Endothelial cell of umbilical vein (primary cell): ENCODE measurements around the gene SCAANT1. TPM values are rescaled to one million over a fixed set of nuclear protein-coding genes. Genes with fewer than 3 reads are reported as not detected.

Experiments used
- BruUV-seq: library from RNA; stranded (reverse); fragments of 400-500 nt; replicated peaks from 2 replicates; lab custom pipeline; 2021; lab: Mats Ljungman, UMichigan
- CTCF ChIA-PET: fragments of 300-600, 350-600 bp; sonication (Branson Sonifier 250); formaldehyde crosslinking; loops from one replicate; lab custom pipeline; 2021; ENCODE audit warnings: antibody characterized with exemption, inconsistent platforms; lab: Charles Lee
- POLR2A ChIA-PET: fragments of 300-600, 350-600 bp; sonication (Branson Sonifier 250); formaldehyde crosslinking; loops from one replicate; lab custom pipeline; 2021; ENCODE audit warnings: antibody characterized with exemption, inconsistent platforms; lab: Charles Lee
- DNase-seq: peaks from one replicate; pipeline ENCODE4 v3.0.0-alpha.2; 2011; ENCODE audit warnings: low read depth, low spot score
- FAIRE-seq: peaks from 2 replicates; lab custom pipeline; 2011; peaks lifted over from hg19 to GRCh38; lab: Jason Lieb, UNC
- H2AFZ ChIP-seq: 2 replicates; pipeline ENCODE4 v1.6.0; 2012; ENCODE audit warnings: low read depth, low read length, control low read depth, inconsistent platforms
- H3K27ac ChIP-seq: 2 replicates; pipeline ENCODE4 v1.5.1; 2011; ENCODE audit warnings: low read depth, mild to moderate bottlenecking, control low read depth, low read length, moderate library complexity; ENCODE audit not compliant: insufficient read depth
- H3K27me3 ChIP-seq, 2 experiments: 2 replicates each; pipeline versions ENCODE4 v1.6.0 to v1.6.1; 2011; ENCODE audit warnings: low read length in 2 of 2, mixed read lengths in 1 of 2; ENCODE audit not compliant: control insufficient read depth in 2 of 2, insufficient read depth in 2 of 2
- H3K36me3 ChIP-seq, 2 experiments: 2 replicates in 1 of 2; 3 replicates in 1 of 2; pipeline ENCODE4 v1.5.1; 2011; ENCODE audit warnings: low read length in 2 of 2, mild to moderate bottlenecking in 1 of 2, moderate library complexity in 1 of 2; ENCODE audit not compliant: control insufficient read depth in 2 of 2, insufficient read depth in 2 of 2; ENCODE audit errors: extremely low read depth in 1 of 2
- H3K4me1 ChIP-seq: 3 replicates; pipeline ENCODE4 v1.5.1; 2011; ENCODE audit warnings: mild to moderate bottlenecking, low read length; ENCODE audit not compliant: control insufficient read depth, insufficient read depth; ENCODE audit errors: extremely low read depth
- H3K4me2 ChIP-seq: 2 replicates; pipeline ENCODE4 v1.6.1; 2011; ENCODE audit warnings: low read length, control low read depth, mixed read lengths; ENCODE audit not compliant: insufficient read depth
- H3K4me3 ChIP-seq, 3 experiments: fragments of 200-600 bp in 1 of 3; sonication (generic), shearing (Covaris generic) in 1 of 3; replicated peaks in 1 of 3; 2 replicates each; pipeline ENCODE4 v1.5.1; 2011 to 2016; ENCODE audit warnings: control low read depth in 3 of 3, low read length in 3 of 3, mild to moderate bottlenecking in 2 of 3, inconsistent platforms in 1 of 3, low read depth in 1 of 3, moderate library complexity in 1 of 3; ENCODE audit not compliant: insufficient read depth in 1 of 3
- H3K79me2 ChIP-seq: 2 replicates; pipeline ENCODE4 v1.6.0; 2012; ENCODE audit warnings: low read length, inconsistent platforms; ENCODE audit not compliant: control insufficient read depth, insufficient read depth
- H3K9ac ChIP-seq: replicated peaks from 2 replicates; pipeline ENCODE3; 2011; ENCODE audit warnings: low read length, control low read depth; ENCODE audit not compliant: insufficient read depth; ENCODE audit errors: extremely low read depth
- H3K9me1 ChIP-seq: replicated peaks from 3 replicates; pipeline ENCODE4 v1.6.0; 2011; ENCODE audit warnings: mild to moderate bottlenecking, low read length; ENCODE audit not compliant: control insufficient read depth, insufficient read depth; ENCODE audit errors: extremely low read depth
- H3K9me3 ChIP-seq: replicated peaks from 2 replicates; pipeline ENCODE4 v1.5.1; 2012; ENCODE audit warnings: low read length, inconsistent platforms; ENCODE audit not compliant: control insufficient read depth, insufficient read depth
- H4K20me1 ChIP-seq: replicated peaks from 2 replicates; pipeline ENCODE3; 2011; ENCODE audit warnings: mild to moderate bottlenecking, low read length; ENCODE audit not compliant: control insufficient read depth, insufficient read depth; ENCODE audit errors: extremely low read depth
- EZH2 ChIP-seq: IDR thresholded peaks from 2 replicates; pipeline ENCODE4 v1.6.1; 2012; ENCODE audit warnings: borderline replicate concordance, low read depth, mild to moderate bottlenecking, moderate library complexity, low read length, inconsistent platforms; ENCODE audit not compliant: severe bottlenecking
- FOS ChIP-seq: IDR thresholded peaks from 2 replicates; pipeline ENCODE4 v1.6.1; 2011; ENCODE audit warnings: mild to moderate bottlenecking, low read length, moderate library complexity, borderline replicate concordance; ENCODE audit not compliant: insufficient read depth
- GATA2 ChIP-seq: IDR thresholded peaks from 2 replicates; pipeline ENCODE4 v1.7.0; 2011; ENCODE audit warnings: low read depth, mild to moderate bottlenecking, moderate library complexity, mixed read lengths, low read length; ENCODE audit not compliant: insufficient read length, insufficient read depth
- JUN ChIP-seq: IDR thresholded peaks from 2 replicates; pipeline ENCODE4 v1.6.1; 2011; ENCODE audit warnings: borderline replicate concordance, low read depth; ENCODE audit not compliant: insufficient read length, insufficient read depth
- MYC ChIP-seq: IDR thresholded peaks from one replicate; pipeline ENCODE4 v1.6.1; 2011; ENCODE audit warnings: mild to moderate bottlenecking, low read depth, low read length
- POLR2A ChIP-seq: IDR thresholded peaks from 2 replicates; pipeline ENCODE4 v1.6.1; 2012; ENCODE audit warnings: low read depth, mild to moderate bottlenecking, control low read depth, low read length
- POLR2AphosphoS5 ChIP-seq: IDR thresholded peaks from 2 replicates; pipeline ENCODE4 v1.6.1; 2012; ENCODE audit warnings: low read depth, mild to moderate bottlenecking, control low read depth, low read length, moderate library complexity; ENCODE audit not compliant: insufficient read depth
- dilution Hi-C: fragments of 300-500 bp; cut with MboI; formaldehyde crosslinking; loops from one replicate; pipeline ENCODE4 v1.15.0; 2019; ENCODE audit warnings: low sequenced_read_pairs; ENCODE audit not compliant: extremely low pct_ligation_motif_present
- intact Hi-C: fragments of 100-400 bp; cut with micrococcal nuclease; formaldehyde crosslinking; loops from one replicate; pipeline ENCODE4 v1.10.0; 2022
- polyA plus RNA-seq, 4 experiments: library from polyadenylated mRNA; depleted of rRNA in 3 of 4; stranded (reverse) in 3 of 4; unstranded in 1 of 4; fragments of >200 nt; gene quantifications; 2 replicates each; pipeline versions ENCODE4 v1.2.1 to v1.2.3, GENCODE V29; 2011 to 2012; ENCODE audit warnings: missing spikeins in 1 of 4
- total RNA-seq: library from RNA; stranded (reverse); gene quantifications from 2 replicates; pipeline ENCODE4 v1.2.3, GENCODE V29; 2021
- TF ChIP-seq, protein P1 (sequence below): IDR thresholded peaks from 2 replicates; pipeline ENCODE4 v1.6.1; 2011; ENCODE audit not compliant: insufficient read depth, insufficient read length
- TF ChIP-seq, protein P2 (sequence below), 2 donors: IDR thresholded peaks; 1 replicate in 1 of 2; 2 replicates in 1 of 2; pipeline ENCODE4 v1.5.1; 2011; ENCODE audit warnings: low read length in 2 of 2, mild to moderate bottlenecking in 2 of 2, moderate library complexity in 2 of 2, control low read depth in 1 of 2, inconsistent platforms in 1 of 2, low read depth in 1 of 2; ENCODE audit not compliant: insufficient read depth in 1 of 2; ENCODE audit errors: extremely low read depth in 1 of 2

SCAANT1 gene
- total and polyA plus RNA-seq, 2 donors (not counting 3 experiments of a cell fraction or from before 2014, with no cell fraction given) = not detected

DNA sequence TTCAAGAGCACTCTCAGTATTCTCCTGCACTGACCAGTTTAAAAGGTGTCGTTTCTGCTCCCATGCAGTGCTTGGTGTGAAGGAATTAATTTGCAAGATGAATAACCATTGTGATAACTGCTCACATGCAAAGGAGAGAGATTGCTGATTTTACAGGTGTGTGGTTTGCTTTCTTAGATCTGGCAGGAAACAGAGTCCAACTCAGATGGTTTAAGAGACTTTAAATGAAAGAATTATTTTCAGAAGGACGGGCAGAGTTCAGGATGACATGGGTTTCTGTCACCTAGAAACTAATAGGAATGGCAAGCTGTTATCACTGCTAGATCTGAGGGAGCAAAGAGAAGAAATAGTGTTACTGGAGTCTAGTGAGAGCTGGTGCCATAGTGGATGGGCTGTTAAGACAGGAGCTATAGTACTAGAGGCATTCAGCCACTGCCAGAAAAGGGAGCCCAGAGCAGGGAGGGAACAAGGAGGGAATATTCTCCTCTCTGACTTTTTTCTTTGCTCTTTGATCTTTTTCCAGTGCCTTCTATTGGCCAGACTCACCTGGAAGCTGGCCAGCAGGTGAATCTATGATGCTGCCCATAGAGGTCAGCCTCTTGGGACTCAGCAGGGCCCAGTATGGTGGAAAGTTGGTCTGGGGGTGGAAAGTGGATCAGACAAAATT lies 33.7 kb downstream of the SCAANT1 start:
- Histone ChIP-seq H3K9ac (no peak overlapping the region), H3K36me3 (no peaks in the 10 kb centered on the region), H3K4me1 (no peaks in the 10 kb centered on the region), H3K9me3 (no peaks in the 10 kb centered on the region), H2AFZ (no peak overlapping the region), H3K9me1 (no peaks in the 10 kb centered on the region), H3K27me3 (no peaks in the 10 kb centered on the region), H3K27ac (no peak overlapping the region), H4K20me1 (peaks cover 5% of the 10 kb centered on the region), H3K4me3 (no peak overlapping the region), H3K4me2 (no peak overlapping the region), H3K79me2 (peaks cover 55% of the 10 kb centered on the region)
- no peak for TF ChIP-seq MYC
- TF ChIP-seq POLR2A = no peak
- TF ChIP-seq, protein P1, sequence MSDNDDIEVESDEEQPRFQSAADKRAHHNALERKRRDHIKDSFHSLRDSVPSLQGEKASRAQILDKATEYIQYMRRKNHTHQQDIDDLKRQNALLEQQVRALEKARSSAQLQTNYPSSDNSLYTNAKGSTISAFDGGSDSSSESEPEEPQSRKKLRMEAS = no peak
- no peak for TF ChIP-seq FOS
- no peak for TF ChIP-seq JUN
- no peak for TF ChIP-seq EZH2
- TF ChIP-seq, protein P2, sequence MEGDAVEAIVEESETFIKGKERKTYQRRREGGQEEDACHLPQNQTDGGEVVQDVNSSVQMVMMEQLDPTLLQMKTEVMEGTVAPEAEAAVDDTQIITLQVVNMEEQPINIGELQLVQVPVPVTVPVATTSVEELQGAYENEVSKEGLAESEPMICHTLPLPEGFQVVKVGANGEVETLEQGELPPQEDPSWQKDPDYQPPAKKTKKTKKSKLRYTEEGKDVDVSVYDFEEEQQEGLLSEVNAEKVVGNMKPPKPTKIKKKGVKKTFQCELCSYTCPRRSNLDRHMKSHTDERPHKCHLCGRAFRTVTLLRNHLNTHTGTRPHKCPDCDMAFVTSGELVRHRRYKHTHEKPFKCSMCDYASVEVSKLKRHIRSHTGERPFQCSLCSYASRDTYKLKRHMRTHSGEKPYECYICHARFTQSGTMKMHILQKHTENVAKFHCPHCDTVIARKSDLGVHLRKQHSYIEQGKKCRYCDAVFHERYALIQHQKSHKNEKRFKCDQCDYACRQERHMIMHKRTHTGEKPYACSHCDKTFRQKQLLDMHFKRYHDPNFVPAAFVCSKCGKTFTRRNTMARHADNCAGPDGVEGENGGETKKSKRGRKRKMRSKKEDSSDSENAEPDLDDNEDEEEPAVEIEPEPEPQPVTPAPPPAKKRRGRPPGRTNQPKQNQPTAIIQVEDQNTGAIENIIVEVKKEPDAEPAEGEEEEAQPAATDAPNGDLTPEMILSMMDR (IDR thresholded peaks at IDR 0.05; ENCODE audit: extremely low read depth in 1 of 2, insufficient read depth in 1 of 2, low read depth in 1 of 2, low read length in 2 of 2) = no peak
- no peak for TF ChIP-seq POLR2AphosphoS5
- no peak for TF ChIP-seq GATA2
- ChIA-PET CTCF (interaction anchor here (1.1 kb wide), 1 partner anchor 11 kb away, joined by 3 read pairs; no protein-coding TSS in a partner anchor), POLR2A (no interaction called here)
- intact Hi-C loops (no loop called here), dilution Hi-C loops (no loop called here)
- DNase-seq = no peak
- no peak for FAIRE-seq
- BruUV-seq = no TSS peak
